Activated CD8-positive, alpha-beta T cell treated with anti-CD3 and anti-CD28 coated beads for 36 hours (primary cell): ENCODE data around the gene MCC. TPM values are rescaled to one million over a fixed set of nuclear protein-coding genes. Genes with fewer than 3 reads are reported as not detected.

Experiments used
- ATAC-seq: fragments of 200-7000 bp; cut with Tn5 transposase; one replicate; pipeline ENCODE4 v1.10.0; 2021; ENCODE audit warnings: mild to moderate bottlenecking, moderate library complexity
- CTCF ChIA-PET: fragments of 350-600 bp; sonication (Branson Sonifier 250); formaldehyde crosslinking; loops from one replicate; lab custom pipeline; 2021; ENCODE audit warnings: antibody characterized with exemption; lab: Charles Lee
- POLR2A ChIA-PET: fragments of 350-600 bp; sonication (Branson Sonifier 250); formaldehyde crosslinking; loops from one replicate; lab custom pipeline; 2021; ENCODE audit warnings: antibody characterized with exemption; lab: Charles Lee
- DNase-seq: peaks from one replicate; pipeline ENCODE4 v3.0.0-alpha.2; 2020
- H3K27ac Mint-ChIP-seq: one replicate; pipeline ENCODE4 v1.8.0; 2021; ENCODE audit warnings: mild to moderate bottlenecking, mixed read lengths
- H3K27me3 Mint-ChIP-seq: one replicate; pipeline ENCODE4 v1.8.0; 2021; ENCODE audit warnings: mixed read lengths
- H3K36me3 Mint-ChIP-seq: one replicate; pipeline ENCODE4 v1.8.0; 2021; ENCODE audit warnings: low read depth, mixed read lengths
- H3K4me1 Mint-ChIP-seq: one replicate; pipeline ENCODE4 v1.8.0; 2021; ENCODE audit warnings: low read depth, mixed read lengths
- H3K4me3 Mint-ChIP-seq: one replicate; pipeline ENCODE4 v1.8.0; 2021; ENCODE audit warnings: mild to moderate bottlenecking, moderate library complexity, mixed read lengths
- H3K9me3 Mint-ChIP-seq: one replicate; pipeline ENCODE4 v1.8.0; 2021; ENCODE audit warnings: mixed read lengths
- CTCF ChIP-seq: fragments of 200-600 bp; IDR thresholded peaks from one replicate; pipeline ENCODE4 v1.8.0; 2022; ENCODE audit warnings: antibody characterized with exemption, mild to moderate bottlenecking
- intact Hi-C: fragments of 100-400 bp; cut with micrococcal nuclease; formaldehyde crosslinking; loops from one replicate; pipeline ENCODE4 v1.10.0; 2022
- total RNA-seq, 2 experiments: library from RNA; stranded (reverse); gene quantifications; one replicate each; pipeline ENCODE4 v1.2.3, GENCODE V29; 2021

MCC gene
- total RNA-seq, 2 experiments from 2014 or later: 4.9 to 5.4 TPM

DNA sequence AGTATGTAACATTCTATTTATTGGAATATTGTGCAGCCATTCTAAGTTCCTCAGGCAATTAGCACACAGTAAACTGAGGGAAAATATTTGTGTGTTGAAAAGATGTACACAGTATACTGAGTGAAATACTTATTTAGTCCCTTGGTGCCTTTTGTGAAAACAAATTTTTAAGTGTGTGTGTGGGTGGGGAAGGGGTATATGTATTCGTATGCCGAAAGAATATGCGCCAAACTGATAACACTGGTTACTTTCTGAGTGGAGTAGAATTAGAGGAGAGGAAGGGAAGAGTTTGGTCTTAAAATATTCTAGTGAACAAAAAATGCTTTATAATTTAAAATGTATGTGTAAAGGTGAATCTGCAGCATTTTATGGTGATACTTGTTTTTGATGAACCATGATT is 508.5 kb downstream of the MCC start:
- peak overlapping the region; percentile 93 for H3K4me3 Mint-ChIP-seq
- ATAC-seq: no peak
- H3K27ac Mint-ChIP-seq: peak overlapping the region; percentile 83
- ChIA-PET CTCF (interaction anchor here (0.6 to 2.7 kb wide), 6 partner anchors 10 to 63 kb away, joined by 3 to 34 read pairs (median 3); no protein-coding TSS in a partner anchor), POLR2A (interaction anchor here (0.6 kb wide), 1 partner anchor 350 kb away, joined by 3 read pairs; no protein-coding TSS in a partner anchor)
- peaks cover 61% of the 10 kb centered on the region for H3K4me1 Mint-ChIP-seq
- intact Hi-C loops: loop anchor here (5.0 to 10.0 kb wide), 2 partner anchors 57 to 275 kb away; partner anchors contain the start of gene REEP5
- no peaks in the 10 kb centered on the region for H3K27me3 Mint-ChIP-seq
- H3K36me3 Mint-ChIP-seq: peaks cover 32% of the 10 kb centered on the region
- no peak for TF ChIP-seq CTCF
- DNase-seq: no peak
- no peaks in the 10 kb centered on the region for H3K9me3 Mint-ChIP-seq

GRCh38 chr5:112978836-112979235 is 509.4 kb downstream of the MCC start:
- DNase-seq (no peak), ATAC-seq (no peak)
- ChIA-PET POLR2A (interaction anchor here (0.6 to 1.2 kb wide), 5 partner anchors 9 to 351 kb away, joined by 3 to 7 read pairs (median 3); no protein-coding TSS in a partner anchor), CTCF (interaction anchor here (0.7 to 2.7 kb wide), 5 partner anchors 8 to 58 kb away, joined by 3 to 34 read pairs (median 3); no protein-coding TSS in a partner anchor)
- Mint-ChIP-seq H3K36me3 (peaks cover 30% of the 10 kb centered on the region), H3K27me3 (no peaks in the 10 kb centered on the region), H3K9me3 (no peaks in the 10 kb centered on the region), H3K4me1 (peaks cover 54% of the 10 kb centered on the region), H3K4me3 (peak overlapping the region; percentile 93), H3K27ac (peak overlapping the region; percentile 33)
- intact Hi-C loops: loop anchor here (5.0 to 10.0 kb wide), 2 partner anchors 57 to 274 kb away; partner anchors contain the start of gene REEP5
- TF ChIP-seq CTCF: no peak

GRCh38 chr5:112977440-112977861 is 510.8 kb downstream of the MCC start:
- DNase-seq (no peak), ATAC-seq (no peak)
- Mint-ChIP-seq H3K4me1 (peaks cover 41% of the 10 kb centered on the region), H3K27ac (peak overlapping the region; percentile 98), H3K4me3 (peak overlapping the region; percentile 93), H3K36me3 (peaks cover 22% of the 10 kb centered on the region), H3K27me3 (no peaks in the 10 kb centered on the region), H3K9me3 (no peaks in the 10 kb centered on the region)
- intact Hi-C loops: loop anchor here (5.0 to 10.0 kb wide), 2 partner anchors 55 to 273 kb away; partner anchors contain the start of gene REEP5
- ChIA-PET CTCF (no interaction called here), POLR2A (no interaction called here)
- no peak for TF ChIP-seq CTCF

GRCh38 chr5:112976432-112977309 is 511.6 kb downstream of the MCC start, which contains the start of gene DCP2:
Gene DCP2 (plus strand): TSS chr5:112976798. CDS start chr5:112976934, 136 bp downstream.
- no peak for TF ChIP-seq CTCF
- Mint-ChIP-seq H3K9me3 (no peaks in the 10 kb centered on the region), H3K36me3 (peaks cover 18% of the 10 kb centered on the region), H3K4me1 (peaks cover 36% of the 10 kb centered on the region), H3K4me3 (peak within 1 kb of the TSS; percentile 93), H3K27me3 (no peaks in the 10 kb centered on the region), H3K27ac (peak within 1 kb of the TSS; percentile 98)
- DNase-seq (peak; percentile 98), ATAC-seq (peak; percentile 95)
- ChIA-PET CTCF (interaction anchor here (0.6 to 3.5 kb wide), 9 partner anchors 9 to 426 kb away, joined by 3 to 34 read pairs (median 4); partner anchors contain the start of genes REEP5 and SRP19), POLR2A (interaction anchor here (0.6 to 2.9 kb wide), 12 partner anchors 9 to 268 kb away, joined by 3 to 13 read pairs (median 5); partner anchors contain the start of genes REEP5 and SRP19)
- intact Hi-C loops: loop anchor here (5.0 to 10.0 kb wide), 2 partner anchors 54 to 272 kb away; partner anchors contain the start of gene REEP5
